SK-N-SH (cell line): ENCODE data around the gene ST8SIA4. TPM values are rescaled to one million over a fixed set of nuclear protein-coding genes. Genes with fewer than 3 reads are reported as not detected.

Source experiments
- CTCF ChIA-PET: fragments of 300-600, 350-600 bp; formaldehyde crosslinking; extraction: SDS; loops from one replicate; lab custom pipeline; 2021; lab: Yijun Ruan, JAX
- POLR2A ChIA-PET: fragments of 350-600 bp; sonication (Branson Sonifier 250); formaldehyde crosslinking; extraction: SDS; loops from one replicate; lab custom pipeline; 2020; ENCODE audit warnings: antibody characterized with exemption, inconsistent platforms; lab: Yijun Ruan, JAX
- DNase-seq: peaks from one replicate; pipeline ENCODE4 v3.0.0; 2012
- H2AFZ ChIP-seq: fragments of 200-600 bp; sonication (generic); 2 replicates; pipeline ENCODE4 v1.8.1; 2016; ENCODE audit warnings: antibody characterized with exemption, mild to moderate bottlenecking, low read depth
- H3F3A ChIP-seq: fragments of 200-600 bp; sonication (generic); replicated peaks from 2 replicates; pipeline ENCODE3; 2016; ENCODE audit warnings: antibody characterized with exemption, mild to moderate bottlenecking; ENCODE audit not compliant: insufficient read depth
- H3K27ac ChIP-seq, 2 experiments: fragments of 200-500 bp in 1 of 2; fragments of 200-600 bp in 1 of 2; sonication (Bioruptor generic) in 1 of 2; sonication (generic), shearing (Covaris generic) in 1 of 2; 2 replicates each; pipeline versions ENCODE4 v1.5.1 to v1.6.1; 2014 to 2016; ENCODE audit warnings: low read depth in 2 of 2, inconsistent platforms in 1 of 2, low read length in 1 of 2, mild to moderate bottlenecking in 1 of 2, mixed read lengths in 1 of 2
- H3K27me3 ChIP-seq: fragments of 200-600 bp; sonication (generic), shearing (Covaris generic); 2 replicates; pipeline ENCODE4 v1.6.1; 2016; ENCODE audit warnings: mixed run types; ENCODE audit not compliant: insufficient read depth
- H3K36me3 ChIP-seq, 2 experiments: fragments of 200-500 bp in 1 of 2; fragments of 200-600 bp in 1 of 2; sonication (Bioruptor generic) in 1 of 2; sonication (generic) in 1 of 2; replicated peaks in 1 of 2; 2 replicates each; pipeline versions ENCODE3 to v1.5.1; 2014 to 2016; ENCODE audit warnings: low read length in 1 of 2, mild to moderate bottlenecking in 1 of 2; ENCODE audit not compliant: insufficient read depth in 2 of 2, control insufficient read depth in 1 of 2
- H3K4me1 ChIP-seq, 2 experiments: fragments of 200-500 bp in 1 of 2; fragments of 200-600 bp in 1 of 2; sonication (Bioruptor generic) in 1 of 2; sonication (generic), shearing (Covaris generic) in 1 of 2; 2 replicates each; pipeline versions ENCODE4 v1.5.1 to v1.6.1; 2014 to 2016; ENCODE audit warnings: low read depth in 1 of 2, low read length in 1 of 2, mixed run types in 1 of 2; ENCODE audit not compliant: insufficient read depth in 2 of 2, control insufficient read depth in 1 of 2
- H3K4me2 ChIP-seq: fragments of 200-600 bp; sonication (generic), shearing (Covaris generic); 2 replicates; pipeline ENCODE4 v1.6.1; 2017; ENCODE audit warnings: mixed run types
- H3K4me3 ChIP-seq, 2 experiments: fragments of 200-500 bp in 1 of 2; fragments of 200-600 bp in 1 of 2; sonication (Bioruptor generic) in 1 of 2; sonication (generic), shearing (Covaris generic) in 1 of 2; 2 replicates each; pipeline versions ENCODE4 v1.5.1 to v1.8.1; 2014 to 2016; ENCODE audit warnings: low read depth in 2 of 2, inconsistent platforms in 1 of 2, low read length in 1 of 2, mild to moderate bottlenecking in 1 of 2, mixed read lengths in 1 of 2, moderate library complexity in 1 of 2
- H3K79me2 ChIP-seq: fragments of 200-600 bp; sonication (generic); 2 replicates; pipeline ENCODE4 v1.8.1; 2017; ENCODE audit warnings: mild to moderate bottlenecking; ENCODE audit not compliant: insufficient read depth
- H3K9ac ChIP-seq: fragments of 200-600 bp; sonication (generic); 2 replicates; pipeline ENCODE4 v1.6.1; 2017; ENCODE audit warnings: mixed run types
- H3K9me2 ChIP-seq: fragments of 200-600 bp; sonication (generic); 2 replicates; pipeline ENCODE4 v1.6.1; 2017; ENCODE audit warnings: mixed run types
- H3K9me3 ChIP-seq: fragments of 200-600 bp; sonication (generic); 2 replicates; pipeline ENCODE4 v1.6.1; 2017; ENCODE audit warnings: mixed run types, mild to moderate bottlenecking, moderate library complexity
- H4K20me1 ChIP-seq: fragments of 200-600 bp; sonication (generic); 2 replicates; pipeline ENCODE4 v1.6.1; 2017; ENCODE audit warnings: mild to moderate bottlenecking, mixed run types; ENCODE audit not compliant: insufficient read depth
- CHD2 ChIP-seq: fragments of 150-350 bp; IDR thresholded peaks from 2 replicates; pipeline ENCODE4 v1.6.1; 2018; ENCODE audit warnings: low read length; ENCODE audit not compliant: partially characterized antibody
- ELF1 ChIP-seq: IDR thresholded peaks from 2 replicates; pipeline ENCODE4 v1.4.0; 2012
- EP300 ChIP-seq, 2 experiments: IDR thresholded peaks; 2 replicates each; pipeline versions ENCODE4 v1.4.0 to v1.6.1; 2012; ENCODE audit warnings: borderline replicate concordance in 1 of 2, low read depth in 1 of 2, low read length in 1 of 2
- EZH2phosphoT487 ChIP-seq: fragments of 200-600 bp; sonication (generic); IDR thresholded peaks from 2 replicates; pipeline ENCODE4 v1.6.1; 2017; ENCODE audit warnings: low read depth, mixed run types, mild to moderate bottlenecking, antibody characterized with exemption, moderate library complexity, borderline replicate concordance
- FOSL2 ChIP-seq: IDR thresholded peaks from 2 replicates; pipeline ENCODE4 v1.4.0; 2012; ENCODE audit warnings: low read depth, mild to moderate bottlenecking, moderate library complexity, borderline replicate concordance
- FOXJ3 ChIP-seq: sonication (generic); formaldehyde crosslinking; IDR thresholded peaks from 2 replicates; pipeline ENCODE4 v1.5.1; 2020; ENCODE audit warnings: mild to moderate bottlenecking, missing genetic modification reagents
- GABPA ChIP-seq: IDR thresholded peaks from 2 replicates; pipeline ENCODE4 v1.4.0; 2012; ENCODE audit warnings: low read depth, mild to moderate bottlenecking
- GATA2 ChIP-seq: sonication (generic); formaldehyde crosslinking; IDR thresholded peaks from 2 replicates; pipeline ENCODE4 v1.5.0; 2020; ENCODE audit warnings: mild to moderate bottlenecking, missing genetic modification reagents
- JUND ChIP-seq: IDR thresholded peaks from 2 replicates; pipeline ENCODE4 v1.4.0; 2012
- MEF2A ChIP-seq: IDR thresholded peaks from 2 replicates; pipeline ENCODE4 v1.4.0; 2012; ENCODE audit warnings: low read depth, borderline replicate concordance
- MXI1 ChIP-seq: IDR thresholded peaks from 2 replicates; pipeline ENCODE4 v1.6.1; 2012; ENCODE audit warnings: mild to moderate bottlenecking, low read depth, low read length, improper control_type of control experiment
- NFIC ChIP-seq: IDR thresholded peaks from 2 replicates; pipeline ENCODE4 v1.4.0; 2012; ENCODE audit warnings: borderline replicate concordance
- NRF1 ChIP-seq: IDR thresholded peaks from 2 replicates; pipeline ENCODE4 v1.6.1; 2012; ENCODE audit warnings: low read depth, mild to moderate bottlenecking, low read length
- POLR2AphosphoS5 ChIP-seq: IDR thresholded peaks from 2 replicates; pipeline ENCODE4 v1.6.1; 2012; ENCODE audit warnings: low read depth, low read length
- RCOR1 ChIP-seq: fragments of 150-350 bp; IDR thresholded peaks from 2 replicates; pipeline ENCODE4 v1.6.1; 2017; ENCODE audit warnings: antibody characterized with exemption, low read length
- RFX5 ChIP-seq: IDR thresholded peaks from 2 replicates; pipeline ENCODE4 v1.6.1; 2012; ENCODE audit warnings: mild to moderate bottlenecking, improper control_type of control experiment, low read length
- RXRA ChIP-seq: IDR thresholded peaks from 2 replicates; pipeline ENCODE4 v1.4.0; 2012; ENCODE audit warnings: low read depth, mild to moderate bottlenecking, borderline replicate concordance
- SIN3A ChIP-seq: IDR thresholded peaks from 2 replicates; pipeline ENCODE4 v1.6.1; 2012; ENCODE audit warnings: low read depth, mild to moderate bottlenecking, low read length, moderate library complexity, borderline replicate concordance
- SMC3 ChIP-seq: IDR thresholded peaks from 2 replicates; pipeline ENCODE4 v1.6.1; 2012; ENCODE audit warnings: low read depth, low read length, improper control_type of control experiment
- TAF1 ChIP-seq: IDR thresholded peaks from 2 replicates; pipeline ENCODE4 v1.6.1; 2012; ENCODE audit warnings: low read depth, mild to moderate bottlenecking, low read length, moderate library complexity, borderline replicate concordance
- TCF12 ChIP-seq: IDR thresholded peaks from 2 replicates; pipeline ENCODE4 v1.4.0; 2012
- TEAD4 ChIP-seq: IDR thresholded peaks from 2 replicates; pipeline ENCODE4 v1.4.0; 2012; ENCODE audit warnings: mild to moderate bottlenecking, borderline replicate concordance; ENCODE audit not compliant: insufficient read depth
- USF1 ChIP-seq: IDR thresholded peaks from 2 replicates; pipeline ENCODE4 v1.4.0; 2012; ENCODE audit warnings: low read depth, borderline replicate concordance
- YY1 ChIP-seq: IDR thresholded peaks from 2 replicates; pipeline ENCODE4 v1.4.0; 2012; ENCODE audit warnings: low read depth, mild to moderate bottlenecking
- WGBS: methylation state at CpG from one replicate; pipeline ENCODE4 v1.1.6; 2017; ENCODE audit warnings: low lambda C conversion rate; 5-methylcytosine and 5-hydroxymethylcytosine counted together
- polyA plus RNA-seq, 3 experiments: library from polyadenylated mRNA; depleted of rRNA; stranded (reverse); fragments of >200 nt; gene quantifications; 2 replicates each; pipeline ENCODE4 v1.2.3, GENCODE V29; 2012
- TF ChIP-seq, protein P1 (sequence below): IDR thresholded peaks from 2 replicates; pipeline ENCODE4 v1.4.0; 2012; ENCODE audit warnings: low read depth
- TF ChIP-seq, protein P2 (sequence below): fragments of 150-350 bp; IDR thresholded peaks from 2 replicates; pipeline ENCODE4 v1.6.1; 2017; ENCODE audit warnings: antibody characterized with exemption, low read length, low read depth, borderline replicate concordance

The ST8SIA4 gene
- polyA plus RNA-seq, 1 of the 3 experiments (the other 2 are of a cell fraction) = 0.02 TPM

- 37% methylated on average over 5 of the region's 5 CpGs for WGBS
- Histone ChIP-seq H2AFZ (no peak overlapping the region), H3K27me3 (no peaks in the 10 kb centered on the region), H3K79me2 (no peaks in the 10 kb centered on the region), H3K27ac (no peak overlapping the region), H3K9me2 (no peaks in the 10 kb centered on the region), H3K36me3 (no peaks in the 10 kb centered on the region), H3K9ac (no peak overlapping the region), H3F3A (no peaks in the 10 kb centered on the region), H3K4me2 (no peak overlapping the region), H4K20me1 (no peaks in the 10 kb centered on the region), H3K4me1 (no peaks in the 10 kb centered on the region), H3K4me3 (no peak overlapping the region), H3K9me3 (no peaks in the 10 kb centered on the region)
- no peak for TF ChIP-seq NRF1
- no peak for TF ChIP-seq RCOR1
- no peak for TF ChIP-seq JUND
- no peak for TF ChIP-seq GABPA
- TF ChIP-seq SMC3 = no peak
- TF ChIP-seq NFIC = no peak
- no peak for TF ChIP-seq MXI1
- TF ChIP-seq CHD2 = no peak
- no peak for TF ChIP-seq TAF1
- no peak for TF ChIP-seq USF1
- TF ChIP-seq, protein P1, sequence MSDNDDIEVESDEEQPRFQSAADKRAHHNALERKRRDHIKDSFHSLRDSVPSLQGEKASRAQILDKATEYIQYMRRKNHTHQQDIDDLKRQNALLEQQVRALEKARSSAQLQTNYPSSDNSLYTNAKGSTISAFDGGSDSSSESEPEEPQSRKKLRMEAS = no peak
- no peak for TF ChIP-seq YY1
- TF ChIP-seq EP300 (IDR thresholded peaks at IDR 0.05; ENCODE audit: borderline replicate concordance in 1 of 2, low read depth in 1 of 2, low read length in 1 of 2) = no peak
- no peak for TF ChIP-seq RFX5
- TF ChIP-seq, protein P2, sequence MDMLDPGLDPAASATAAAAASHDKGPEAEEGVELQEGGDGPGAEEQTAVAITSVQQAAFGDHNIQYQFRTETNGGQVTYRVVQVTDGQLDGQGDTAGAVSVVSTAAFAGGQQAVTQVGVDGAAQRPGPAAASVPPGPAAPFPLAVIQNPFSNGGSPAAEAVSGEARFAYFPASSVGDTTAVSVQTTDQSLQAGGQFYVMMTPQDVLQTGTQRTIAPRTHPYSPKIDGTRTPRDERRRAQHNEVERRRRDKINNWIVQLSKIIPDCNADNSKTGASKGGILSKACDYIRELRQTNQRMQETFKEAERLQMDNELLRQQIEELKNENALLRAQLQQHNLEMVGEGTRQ = no peak
- TF ChIP-seq MEF2A = no peak
- no peak for TF ChIP-seq TEAD4
- no peak for TF ChIP-seq FOSL2
- CTCF ChIA-PET = no interaction called here
- DNase-seq = no peak
- POLR2A ChIA-PET = no interaction called here
Measured at GRCh38 chr5:100800562-100800961, 102.5 kb downstream of the ST8SIA4 start.

DNA sequence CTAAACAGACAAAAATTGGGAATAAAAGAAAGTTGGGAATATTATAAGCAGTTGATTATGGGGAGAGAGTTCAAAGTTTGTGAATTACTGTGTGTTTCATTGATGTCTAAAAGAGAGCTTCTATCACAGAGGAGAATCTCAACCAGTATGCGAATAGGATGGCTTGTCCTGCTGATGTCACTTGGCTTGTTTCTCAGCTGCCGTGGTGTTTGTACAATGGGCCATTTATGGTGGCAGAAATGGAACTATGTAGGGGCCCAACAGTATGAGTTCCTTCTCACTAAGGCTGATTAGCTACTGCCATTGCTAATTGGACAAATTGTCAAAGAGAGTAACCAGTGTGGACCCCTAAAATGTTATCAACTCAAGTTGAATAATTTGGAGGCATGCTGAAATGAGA is 103.9 kb downstream of the ST8SIA4 start:
- H2AFZ ChIP-seq = no peak overlapping the region
- no peak overlapping the region for H3K27ac ChIP-seq
- 30% methylated on average over 2 of the region's 2 CpGs for WGBS
- H3K4me3 ChIP-seq = no peak overlapping the region
- CTCF ChIA-PET = no interaction called here
- no peak overlapping the region for H3K4me2 ChIP-seq
- no peaks in the 10 kb centered on the region for H3K4me1 ChIP-seq
- H3K36me3 ChIP-seq = no peaks in the 10 kb centered on the region
- DNase-seq = no peak
- no peaks in the 10 kb centered on the region for H4K20me1 ChIP-seq
- H3K27me3 ChIP-seq = no peaks in the 10 kb centered on the region
- H3F3A ChIP-seq = no peaks in the 10 kb centered on the region
- H3K9me2 ChIP-seq = no peaks in the 10 kb centered on the region
- H3K79me2 ChIP-seq = no peaks in the 10 kb centered on the region
- no peak overlapping the region for H3K9ac ChIP-seq
- no peaks in the 10 kb centered on the region for H3K9me3 ChIP-seq
- POLR2A ChIA-PET = no interaction called here
- TF ChIP-seq SIN3A = no peak
- no peak for TF ChIP-seq MEF2A
- no peak for TF ChIP-seq POLR2AphosphoS5
- no peak for TF ChIP-seq ELF1
- no peak for TF ChIP-seq YY1
- no peak for TF ChIP-seq RCOR1
- TF ChIP-seq USF1 = no peak
- TF ChIP-seq RXRA = no peak
- TF ChIP-seq, protein P1 = no peak
- TF ChIP-seq GATA2 (CRISPR knock-in tag) = no peak
- no peak for TF ChIP-seq GABPA
- TF ChIP-seq FOXJ3 (CRISPR knock-in tag) = no peak
- no peak for TF ChIP-seq TCF12
- TF ChIP-seq SMC3 = no peak
- no peak for TF ChIP-seq RFX5
- no peak for TF ChIP-seq EZH2phosphoT487
